ENCODE measurements around the gene GPR25.

The GPR25 gene

DNA sequence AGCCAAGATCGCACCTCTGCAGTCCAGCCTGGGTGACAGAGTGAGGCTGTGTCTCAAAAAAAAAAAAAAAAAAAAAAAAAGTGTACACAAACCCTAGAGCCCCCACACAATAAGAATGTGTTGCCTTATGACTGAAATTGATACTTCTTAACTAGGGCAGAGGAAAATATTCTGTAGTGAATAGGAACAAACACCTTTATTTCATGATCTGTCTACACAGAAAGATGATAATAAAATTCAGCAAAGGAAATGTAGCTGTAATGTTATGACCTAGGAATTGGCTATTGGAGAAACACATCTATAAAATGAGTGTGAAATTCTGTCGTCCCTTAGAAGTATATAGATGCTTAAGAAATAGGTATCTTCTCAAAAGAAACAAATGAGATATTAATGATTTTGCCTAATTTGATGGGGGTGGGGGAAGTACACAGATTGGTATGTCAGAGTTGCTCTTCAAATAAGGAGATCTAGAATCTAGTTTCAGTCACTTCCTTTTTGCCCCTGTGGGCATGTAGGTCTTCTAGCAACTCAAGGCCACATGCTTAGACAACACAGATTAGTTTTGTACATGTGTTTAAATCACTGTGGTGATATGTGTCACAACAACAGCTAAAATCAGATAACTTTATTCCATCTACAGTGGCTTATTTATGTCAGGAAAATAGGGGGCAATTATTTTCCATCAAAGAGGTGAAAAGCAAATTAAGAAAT lies 10.7 kb upstream of the GPR25 start:
- H3F3A ChIP-seq (ENCODE audit: insufficient read depth, low read length) = no peaks in the 10 kb centered on the region
- no peaks in the 10 kb centered on the region for H3K9me3 ChIP-seq (ENCODE audit: low read length)
- H3K4me2 ChIP-seq (ENCODE audit: low read length) = no peak overlapping the region
- no peaks in the 10 kb centered on the region for H3K79me2 ChIP-seq (ENCODE audit: insufficient read depth, low read length)
- H3K27ac ChIP-seq (ENCODE audit: low read depth, low read length, poor library complexity, severe bottlenecking) = no peak overlapping the region
- no peaks in the 10 kb centered on the region for H3K27me3 ChIP-seq (ENCODE audit: insufficient read depth, low read length)
- H3K4me3 ChIP-seq (ENCODE audit: low read depth, low read length, poor library complexity, severe bottlenecking) = no peak overlapping the region
- no peaks in the 10 kb centered on the region for H3K36me3 ChIP-seq (ENCODE audit: insufficient read depth, low read length)
- no peaks in the 10 kb centered on the region for H4K20me1 ChIP-seq (ENCODE audit: insufficient read depth, low read length)
- TF ChIP-seq, protein P1, sequence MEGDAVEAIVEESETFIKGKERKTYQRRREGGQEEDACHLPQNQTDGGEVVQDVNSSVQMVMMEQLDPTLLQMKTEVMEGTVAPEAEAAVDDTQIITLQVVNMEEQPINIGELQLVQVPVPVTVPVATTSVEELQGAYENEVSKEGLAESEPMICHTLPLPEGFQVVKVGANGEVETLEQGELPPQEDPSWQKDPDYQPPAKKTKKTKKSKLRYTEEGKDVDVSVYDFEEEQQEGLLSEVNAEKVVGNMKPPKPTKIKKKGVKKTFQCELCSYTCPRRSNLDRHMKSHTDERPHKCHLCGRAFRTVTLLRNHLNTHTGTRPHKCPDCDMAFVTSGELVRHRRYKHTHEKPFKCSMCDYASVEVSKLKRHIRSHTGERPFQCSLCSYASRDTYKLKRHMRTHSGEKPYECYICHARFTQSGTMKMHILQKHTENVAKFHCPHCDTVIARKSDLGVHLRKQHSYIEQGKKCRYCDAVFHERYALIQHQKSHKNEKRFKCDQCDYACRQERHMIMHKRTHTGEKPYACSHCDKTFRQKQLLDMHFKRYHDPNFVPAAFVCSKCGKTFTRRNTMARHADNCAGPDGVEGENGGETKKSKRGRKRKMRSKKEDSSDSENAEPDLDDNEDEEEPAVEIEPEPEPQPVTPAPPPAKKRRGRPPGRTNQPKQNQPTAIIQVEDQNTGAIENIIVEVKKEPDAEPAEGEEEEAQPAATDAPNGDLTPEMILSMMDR (IDR thresholded peaks at IDR 0.05; ENCODE audit: low read length) = no peak
- no peak for TF ChIP-seq EZH2 (IDR thresholded peaks at IDR 0.05; ENCODE audit: borderline replicate concordance, low read length)
- H3K4me1 ChIP-seq (ENCODE audit: insufficient read depth, low read length, severe bottlenecking) = no peaks in the 10 kb centered on the region
- H3K9me2 ChIP-seq (ENCODE audit: low read depth, low read length) = no peaks in the 10 kb centered on the region
- no peak overlapping the region for H3K9ac ChIP-seq (ENCODE audit: low read length)
- no peak overlapping the region for H2AFZ ChIP-seq (ENCODE audit: low read length)

DNA sequence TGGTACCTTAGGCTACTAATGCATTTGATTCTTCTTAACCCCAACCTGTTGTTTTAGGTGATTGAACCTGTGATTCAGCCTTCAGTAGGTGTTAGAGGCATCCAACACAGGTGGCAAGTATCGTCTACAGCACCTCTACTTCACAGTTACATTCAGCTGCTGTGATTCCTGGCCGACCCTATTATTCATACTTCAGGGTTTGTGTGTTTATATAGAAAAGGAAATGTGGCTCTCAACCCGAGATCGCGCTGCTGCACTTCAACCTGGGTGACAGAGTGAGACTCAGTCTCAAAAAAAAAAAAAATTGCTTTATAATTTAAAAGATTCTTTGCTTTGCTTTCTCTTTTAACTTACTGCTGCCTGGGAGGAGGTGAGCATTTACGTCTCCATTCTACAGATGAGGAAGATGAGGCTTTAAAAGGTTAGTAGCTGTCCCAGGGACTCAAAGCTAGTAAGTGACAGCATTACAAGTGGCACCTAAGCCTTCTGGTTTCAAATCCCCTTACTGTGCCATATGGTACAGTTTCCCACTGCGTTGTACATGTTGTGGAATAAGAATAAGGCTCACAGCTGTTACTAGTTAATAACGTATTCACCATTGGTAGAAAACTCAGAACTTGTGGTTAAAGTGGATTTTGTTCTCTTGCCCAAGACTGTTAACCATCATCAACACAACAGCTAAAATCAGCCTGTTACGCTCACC lies 9.9 kb upstream of the GPR25 start:
- H3K79me2 ChIP-seq (ENCODE audit: insufficient read depth, low read length) = no peaks in the 10 kb centered on the region
- no peaks in the 10 kb centered on the region for H3F3A ChIP-seq (ENCODE audit: insufficient read depth, low read length)
- no peaks in the 10 kb centered on the region for H3K36me3 ChIP-seq (ENCODE audit: insufficient read depth, low read length)
- no peaks in the 10 kb centered on the region for H3K9me3 ChIP-seq (ENCODE audit: low read length)
- H3K27me3 ChIP-seq (ENCODE audit: insufficient read depth, low read length) = no peaks in the 10 kb centered on the region
- no peaks in the 10 kb centered on the region for H3K4me1 ChIP-seq (ENCODE audit: insufficient read depth, low read length, severe bottlenecking)
- TF ChIP-seq, protein P1 (IDR thresholded peaks at IDR 0.05; ENCODE audit: low read length) = no peak
- no peak for TF ChIP-seq EZH2 (IDR thresholded peaks at IDR 0.05; ENCODE audit: borderline replicate concordance, low read length)
- no peak overlapping the region for H3K27ac ChIP-seq (ENCODE audit: low read depth, low read length, poor library complexity, severe bottlenecking)
- H3K4me2 ChIP-seq (ENCODE audit: low read length) = no peak overlapping the region
- no peaks in the 10 kb centered on the region for H3K9me2 ChIP-seq (ENCODE audit: low read depth, low read length)
- no peak overlapping the region for H2AFZ ChIP-seq (ENCODE audit: low read length)
- no peak overlapping the region for H3K9ac ChIP-seq (ENCODE audit: low read length)
- no peak overlapping the region for H3K4me3 ChIP-seq (ENCODE audit: low read depth, low read length, poor library complexity, severe bottlenecking)
- H4K20me1 ChIP-seq (ENCODE audit: insufficient read depth, low read length) = no peaks in the 10 kb centered on the region

DNA sequence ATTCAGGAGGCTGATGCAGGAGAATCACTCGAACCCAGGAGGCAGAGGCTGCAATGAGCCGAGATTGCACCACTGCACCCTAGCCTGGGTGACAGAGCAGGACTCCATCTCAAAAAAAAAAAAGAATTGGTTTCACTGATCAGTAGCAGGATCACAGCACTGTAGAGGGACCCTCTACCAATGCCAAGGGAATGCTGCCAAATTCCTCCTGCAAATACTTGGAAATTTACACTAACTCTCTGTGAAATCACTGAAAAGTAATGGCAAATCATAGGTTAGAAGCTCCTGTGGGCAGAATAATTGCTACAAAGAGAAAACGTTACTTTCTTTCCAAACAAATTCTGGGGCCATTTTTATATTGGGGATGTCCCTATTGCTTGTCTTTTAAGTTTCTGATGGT lies 6.7 kb upstream of the GPR25 start:
- Histone ChIP-seq H3K79me2 (ENCODE audit: insufficient read depth, low read length) (no peaks in the 10 kb centered on the region), H2AFZ (ENCODE audit: low read length) (no peak overlapping the region), H3F3A (ENCODE audit: insufficient read depth, low read length) (no peaks in the 10 kb centered on the region), H3K9ac (ENCODE audit: low read length) (no peak overlapping the region), H3K36me3 (ENCODE audit: insufficient read depth, low read length) (no peaks in the 10 kb centered on the region), H3K4me1 (ENCODE audit: insufficient read depth, low read length, severe bottlenecking) (no peaks in the 10 kb centered on the region), H3K9me3 (ENCODE audit: low read length) (no peaks in the 10 kb centered on the region), H3K9me2 (ENCODE audit: low read depth, low read length) (no peaks in the 10 kb centered on the region), H3K27ac (ENCODE audit: low read depth, low read length, poor library complexity, severe bottlenecking) (no peak overlapping the region), H3K4me3 (ENCODE audit: low read depth, low read length, poor library complexity, severe bottlenecking) (no peak overlapping the region), H3K27me3 (ENCODE audit: insufficient read depth, low read length) (no peaks in the 10 kb centered on the region), H3K4me2 (ENCODE audit: low read length) (no peak overlapping the region), H4K20me1 (ENCODE audit: insufficient read depth, low read length) (no peaks in the 10 kb centered on the region)
- TF ChIP-seq, protein P1 (IDR thresholded peaks at IDR 0.05; ENCODE audit: low read length) = no peak

All from OCI-LY1 (cell line).